Loucy (cell line): Measurements from ENCODE around the gene PRKN.

ENCODE experiments used
- H2AFZ ChIP-seq: fragments of 200-600 bp; sonication (generic); 2 replicates; pipeline ENCODE4 v1.6.0; 2016; ENCODE audit warnings: antibody characterized with exemption, mild to moderate bottlenecking, low read length, moderate library complexity
- H3F3A ChIP-seq: fragments of 200-600 bp; 2 replicates; pipeline ENCODE4 v1.6.0; 2016; ENCODE audit warnings: antibody characterized with exemption, low read depth, mild to moderate bottlenecking
- H3K27me3 ChIP-seq: fragments of 200-600 bp; sonication (generic); 2 replicates; pipeline ENCODE4 v1.6.1; 2014; ENCODE audit warnings: low read length, mild to moderate bottlenecking; ENCODE audit not compliant: insufficient read depth, poor library complexity, severe bottlenecking
- H3K36me3 ChIP-seq: fragments of 200-600 bp; sonication (generic); 2 replicates; pipeline ENCODE4 v1.6.1; 2016; ENCODE audit warnings: low read length; ENCODE audit not compliant: insufficient read depth
- H3K4me1 ChIP-seq: fragments of 200-600 bp; sonication (generic); 2 replicates; pipeline ENCODE4 v1.5.1; 2014; ENCODE audit warnings: low read length, mild to moderate bottlenecking; ENCODE audit not compliant: insufficient read depth, poor library complexity, severe bottlenecking
- H3K4me2 ChIP-seq: fragments of 200-600 bp; sonication (generic); 2 replicates; pipeline ENCODE4 v1.6.0; 2014; ENCODE audit warnings: antibody characterized with exemption, low read length, low read depth, mild to moderate bottlenecking; ENCODE audit not compliant: poor library complexity, severe bottlenecking
- H3K4me3 ChIP-seq: fragments of 200-600 bp; sonication (generic); 2 replicates; pipeline ENCODE4 v1.5.1; 2014; ENCODE audit warnings: low read length, mild to moderate bottlenecking, mixed read lengths; ENCODE audit not compliant: poor library complexity, severe bottlenecking
- H3K79me2 ChIP-seq: fragments of 200-600 bp; sonication (generic); 2 replicates; pipeline ENCODE4 v1.6.1; 2014; ENCODE audit warnings: low read length; ENCODE audit not compliant: insufficient read depth
- H3K9ac ChIP-seq: fragments of 200-600 bp; sonication (generic); 2 replicates; pipeline ENCODE4 v1.6.0; 2014; ENCODE audit warnings: mild to moderate bottlenecking, low read depth, low read length, moderate library complexity; ENCODE audit not compliant: poor library complexity, severe bottlenecking
- H3K9me2 ChIP-seq: fragments of 200-600 bp; sonication (generic); replicated peaks from 2 replicates; pipeline ENCODE4 v1.6.1; 2016; ENCODE audit warnings: low read depth, low read length, mixed read lengths
- H3K9me3 ChIP-seq: fragments of 200-600 bp; sonication (generic); 2 replicates; pipeline ENCODE4 v1.6.1; 2014; ENCODE audit warnings: mild to moderate bottlenecking, antibody characterized with exemption, low read length, low read depth; ENCODE audit not compliant: insufficient read depth
- H4K20me1 ChIP-seq: fragments of 200-600 bp; sonication (generic); 2 replicates; pipeline ENCODE4 v1.6.0; 2014; ENCODE audit warnings: antibody characterized with exemption, low read length, mild to moderate bottlenecking; ENCODE audit not compliant: insufficient read depth, poor library complexity, severe bottlenecking
- EZH2phosphoT487 ChIP-seq: fragments of 200-600 bp; IDR thresholded peaks from 2 replicates; pipeline ENCODE4 v1.6.1; 2018; ENCODE audit warnings: antibody characterized with exemption, mild to moderate bottlenecking, moderate library complexity, borderline replicate concordance
- TF ChIP-seq, protein P1 (sequence below): fragments of 200-600 bp; sonication (generic); conservative IDR thresholded peaks from 2 replicates; pipeline ENCODE4 v1.5.1; 2014; ENCODE audit warnings: mild to moderate bottlenecking, antibody characterized with exemption, low read length

PRKN gene

DNA sequence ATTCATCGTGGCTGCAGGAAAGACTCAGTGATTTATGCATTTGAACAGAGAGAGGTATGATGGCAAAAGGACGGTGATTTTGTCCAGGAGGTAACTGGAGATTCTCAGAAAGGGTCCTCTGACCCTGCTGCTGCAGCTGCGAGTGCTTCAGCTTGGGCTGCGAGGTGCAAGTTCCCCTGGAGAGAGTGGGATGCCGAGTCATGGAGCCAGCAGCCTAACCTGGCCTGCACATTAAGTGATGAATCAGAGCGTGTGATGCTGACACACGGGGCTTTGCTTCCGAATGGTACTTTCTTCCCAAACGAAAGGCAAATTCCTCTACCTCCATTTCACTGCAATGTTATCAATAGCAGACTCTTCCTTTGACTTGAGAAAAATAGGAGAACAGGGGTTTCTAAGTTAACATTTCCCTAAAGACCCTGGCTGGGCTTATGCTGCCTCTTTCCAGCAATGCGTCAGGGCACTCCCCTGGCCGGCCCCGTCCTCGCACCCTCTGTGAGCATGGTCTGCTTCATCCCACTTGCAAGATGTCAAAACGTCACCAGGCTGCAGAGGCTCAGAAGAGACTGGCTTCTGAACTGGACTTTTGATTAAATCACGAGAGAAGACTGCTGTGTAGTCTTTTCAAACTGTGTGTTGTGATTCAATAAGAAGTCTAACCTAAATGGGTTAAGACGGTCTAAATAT, 825.7 kb downstream of the PRKN start:
- Histone ChIP-seq H3K4me1 (no peaks in the 10 kb centered on the region), H3F3A (no peaks in the 10 kb centered on the region), H3K27me3 (no peaks in the 10 kb centered on the region), H3K36me3 (no peaks in the 10 kb centered on the region), H3K9me3 (no peaks in the 10 kb centered on the region), H4K20me1 (no peaks in the 10 kb centered on the region), H3K79me2 (no peaks in the 10 kb centered on the region), H3K4me2 (no peak overlapping the region), H3K9me2 (no peaks in the 10 kb centered on the region), H3K4me3 (no peak overlapping the region), H3K9ac (no peak overlapping the region), H2AFZ (no peak overlapping the region)
- TF ChIP-seq, protein P1, sequence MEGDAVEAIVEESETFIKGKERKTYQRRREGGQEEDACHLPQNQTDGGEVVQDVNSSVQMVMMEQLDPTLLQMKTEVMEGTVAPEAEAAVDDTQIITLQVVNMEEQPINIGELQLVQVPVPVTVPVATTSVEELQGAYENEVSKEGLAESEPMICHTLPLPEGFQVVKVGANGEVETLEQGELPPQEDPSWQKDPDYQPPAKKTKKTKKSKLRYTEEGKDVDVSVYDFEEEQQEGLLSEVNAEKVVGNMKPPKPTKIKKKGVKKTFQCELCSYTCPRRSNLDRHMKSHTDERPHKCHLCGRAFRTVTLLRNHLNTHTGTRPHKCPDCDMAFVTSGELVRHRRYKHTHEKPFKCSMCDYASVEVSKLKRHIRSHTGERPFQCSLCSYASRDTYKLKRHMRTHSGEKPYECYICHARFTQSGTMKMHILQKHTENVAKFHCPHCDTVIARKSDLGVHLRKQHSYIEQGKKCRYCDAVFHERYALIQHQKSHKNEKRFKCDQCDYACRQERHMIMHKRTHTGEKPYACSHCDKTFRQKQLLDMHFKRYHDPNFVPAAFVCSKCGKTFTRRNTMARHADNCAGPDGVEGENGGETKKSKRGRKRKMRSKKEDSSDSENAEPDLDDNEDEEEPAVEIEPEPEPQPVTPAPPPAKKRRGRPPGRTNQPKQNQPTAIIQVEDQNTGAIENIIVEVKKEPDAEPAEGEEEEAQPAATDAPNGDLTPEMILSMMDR = no peak
- TF ChIP-seq EZH2phosphoT487 = no peak

DNA sequence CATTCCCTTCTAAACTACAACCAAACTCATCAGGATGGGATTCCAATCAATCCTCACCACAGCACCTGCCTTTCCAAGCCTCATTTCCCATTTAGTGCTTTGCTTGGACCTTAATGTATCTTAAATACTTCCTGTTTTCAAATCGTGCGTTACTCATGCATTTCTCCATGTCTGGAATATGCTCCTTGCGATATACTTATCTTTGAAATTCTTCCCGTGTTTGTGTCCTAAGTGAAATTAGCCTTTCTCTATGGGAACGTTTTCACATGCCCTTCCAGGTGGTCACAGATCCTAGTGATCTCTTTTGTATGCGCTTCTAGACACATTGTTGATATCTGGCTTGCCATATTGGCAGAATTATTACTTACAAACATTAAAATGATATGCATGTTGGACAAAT, 833.1 kb downstream of the PRKN start:
- no peaks in the 10 kb centered on the region for H3K36me3 ChIP-seq
- no peaks in the 10 kb centered on the region for H4K20me1 ChIP-seq
- TF ChIP-seq, protein P1 = no peak
- no peak for TF ChIP-seq EZH2phosphoT487
- no peaks in the 10 kb centered on the region for H3F3A ChIP-seq
- no peaks in the 10 kb centered on the region for H3K4me1 ChIP-seq
- H3K79me2 ChIP-seq = no peaks in the 10 kb centered on the region
- no peak overlapping the region for H3K4me2 ChIP-seq
- no peak overlapping the region for H3K4me3 ChIP-seq
- no peaks in the 10 kb centered on the region for H3K27me3 ChIP-seq
- no peak overlapping the region for H3K9ac ChIP-seq
- no peaks in the 10 kb centered on the region; the same call in 1 of the 2 replicates for H3K9me3 ChIP-seq
- H2AFZ ChIP-seq = no peak overlapping the region
- no peaks in the 10 kb centered on the region for H3K9me2 ChIP-seq

DNA sequence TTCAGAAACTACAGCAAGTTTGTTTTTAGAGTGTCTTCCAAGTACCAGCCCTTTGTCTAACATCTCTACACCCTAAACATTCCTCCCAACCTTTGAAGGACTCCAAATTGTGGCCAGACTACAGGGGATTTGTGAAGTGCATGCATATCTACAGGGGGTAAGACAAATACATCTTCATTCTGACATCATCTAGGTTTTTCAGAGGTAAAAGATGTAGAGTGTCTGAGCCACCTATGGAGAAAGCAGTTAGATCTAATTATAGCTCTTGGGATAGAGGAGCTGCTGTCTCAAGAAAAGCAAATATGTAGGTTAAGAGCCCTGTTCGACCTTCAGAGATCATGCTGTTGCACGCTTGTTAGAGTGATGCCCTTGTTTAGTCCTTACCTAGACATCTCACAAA, 836.0 kb downstream of the PRKN start:
- no peaks in the 10 kb centered on the region; the same call in 1 of the 2 replicates for H3K9me3 ChIP-seq
- no peaks in the 10 kb centered on the region for H3K4me1 ChIP-seq
- TF ChIP-seq EZH2phosphoT487 = no peak
- TF ChIP-seq, protein P1 = no peak
- no peaks in the 10 kb centered on the region for H4K20me1 ChIP-seq
- H3K27me3 ChIP-seq = no peaks in the 10 kb centered on the region
- H3K9me2 ChIP-seq = no peaks in the 10 kb centered on the region
- no peak overlapping the region for H3K4me2 ChIP-seq
- no peak overlapping the region for H2AFZ ChIP-seq
- no peaks in the 10 kb centered on the region for H3F3A ChIP-seq
- no peaks in the 10 kb centered on the region for H3K36me3 ChIP-seq
- no peak overlapping the region for H3K9ac ChIP-seq
- H3K4me3 ChIP-seq = no peak overlapping the region
- no peaks in the 10 kb centered on the region for H3K79me2 ChIP-seq
